EL (cell line): Measurements from ENCODE around the gene FGF14.

Source experiments
- DNase-seq: peaks from one replicate; pipeline ENCODE4 v3.0.0-alpha.2; 2016

FGF14 gene

GRCh38 chr13:102401766-102402165, at the start of gene FGF14:
Gene FGF14, minus strand, starts transcription at chr13:102402048.
- DNase-seq: no peak

- DNase-seq: no peak
Observed at GRCh38 chr13:102443249-102443648, 41.4 kb upstream of the FGF14 start.

GRCh38 chr13:102441085-102441484, 39.2 kb upstream of the FGF14 start:
- DNase-seq: no peak

GRCh38 chr13:102440259-102440936, 38.5 kb upstream of the FGF14 start:
- no peak for DNase-seq

- no peak for DNase-seq
Observed at GRCh38 chr13:102422690-102423089, 20.8 kb upstream of the FGF14 start.

- DNase-seq: no peak
Observed at GRCh38 chr13:102405499-102406100, 3.8 kb upstream of the FGF14 start.

GRCh38 chr13:102402290-102402689, 442 bp upstream of the FGF14 start:
- DNase-seq: no peak

- no peak for DNase-seq
Observed at GRCh38 chr13:102401265-102401664, 583 bp downstream of the FGF14 start.

- DNase-seq: no peak
Observed at GRCh38 chr13:102400675-102401145, 1.1 kb downstream of the FGF14 start.

- DNase-seq: no peak
Observed at GRCh38 chr13:102399791-102400674, 1.8 kb downstream of the FGF14 start.

GRCh38 chr13:102395939-102396338, 5.9 kb downstream of the FGF14 start:
- no peak for DNase-seq

GRCh38 chr13:102395174-102395573, 6.7 kb downstream of the FGF14 start:
- no peak for DNase-seq

GRCh38 chr13:102394158-102395053, 7.4 kb downstream of the FGF14 start:
- peak; percentile 85 for DNase-seq

- DNase-seq: no peak
Observed at GRCh38 chr13:102392481-102393209, 9.2 kb downstream of the FGF14 start.

GRCh38 chr13:102386461-102386860, 15.4 kb downstream of the FGF14 start:
- DNase-seq: no peak

GRCh38 chr13:102380012-102380411, 21.8 kb downstream of the FGF14 start:
- no peak for DNase-seq

GRCh38 chr13:102376318-102376717, 25.5 kb downstream of the FGF14 start:
- no peak for DNase-seq

GRCh38 chr13:102374726-102375125, 27.1 kb downstream of the FGF14 start:
- DNase-seq: no peak

- no peak for DNase-seq
Observed at GRCh38 chr13:102374233-102374632, 27.6 kb downstream of the FGF14 start.

- no peak for DNase-seq
Observed at GRCh38 chr13:102373221-102373620, 28.6 kb downstream of the FGF14 start.

- no peak for DNase-seq
Observed at GRCh38 chr13:102369302-102369701, 32.5 kb downstream of the FGF14 start.

- no peak for DNase-seq
Observed at GRCh38 chr13:102367836-102368235, 34.0 kb downstream of the FGF14 start.
